ENCODE results near the gene THBD.

GRCh38 chr20:23028392-23028791, 21.1 kb downstream of the THBD start:
- no peak for TF ChIP-seq FOXM1 (IDR thresholded peaks at IDR 0.05; ENCODE audit: borderline replicate concordance)
- TF ChIP-seq ARNT (IDR thresholded peaks at IDR 0.05), result no peak
- TF ChIP-seq SP1 (IDR thresholded peaks at IDR 0.05), result no peak
- TF ChIP-seq HDGF (IDR thresholded peaks at IDR 0.05; ENCODE audit: borderline replicate concordance), result no peak
